Hepatic stellate cell (primary cell): ENCODE data around the gene MAP4K1.
"Not testable (repeated sequence)": the region's sequence is repeated elsewhere in the genome, so short reads cannot be mapped to it uniquely, and the experiment has no call there.

Experiments used
- DNase-seq: peaks from one replicate; pipeline ENCODE4 v3.0.0; 2011; ENCODE audit warnings: low spot score

Gene MAP4K1

DNA sequence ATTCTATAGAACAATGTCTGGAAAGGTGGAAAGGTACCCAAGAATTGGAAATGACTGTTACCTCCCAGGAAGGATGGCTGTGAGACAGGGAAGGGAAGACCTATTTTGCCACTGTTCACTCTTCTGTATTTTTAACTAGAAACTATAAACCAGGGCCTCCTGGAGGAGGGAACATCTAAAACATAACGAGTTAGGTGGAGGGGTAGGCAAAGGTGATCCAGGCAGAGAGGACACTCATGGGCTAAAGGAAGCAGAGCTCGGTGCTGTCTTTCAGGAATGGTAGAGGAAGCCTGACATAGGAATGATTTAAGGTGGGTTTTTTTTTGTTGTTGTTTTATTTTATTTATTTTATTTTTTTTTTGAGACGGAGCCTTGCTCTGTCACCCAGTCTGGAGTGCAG, 7.1 kb upstream of the MAP4K1 start:
- no peak for DNase-seq

DNA sequence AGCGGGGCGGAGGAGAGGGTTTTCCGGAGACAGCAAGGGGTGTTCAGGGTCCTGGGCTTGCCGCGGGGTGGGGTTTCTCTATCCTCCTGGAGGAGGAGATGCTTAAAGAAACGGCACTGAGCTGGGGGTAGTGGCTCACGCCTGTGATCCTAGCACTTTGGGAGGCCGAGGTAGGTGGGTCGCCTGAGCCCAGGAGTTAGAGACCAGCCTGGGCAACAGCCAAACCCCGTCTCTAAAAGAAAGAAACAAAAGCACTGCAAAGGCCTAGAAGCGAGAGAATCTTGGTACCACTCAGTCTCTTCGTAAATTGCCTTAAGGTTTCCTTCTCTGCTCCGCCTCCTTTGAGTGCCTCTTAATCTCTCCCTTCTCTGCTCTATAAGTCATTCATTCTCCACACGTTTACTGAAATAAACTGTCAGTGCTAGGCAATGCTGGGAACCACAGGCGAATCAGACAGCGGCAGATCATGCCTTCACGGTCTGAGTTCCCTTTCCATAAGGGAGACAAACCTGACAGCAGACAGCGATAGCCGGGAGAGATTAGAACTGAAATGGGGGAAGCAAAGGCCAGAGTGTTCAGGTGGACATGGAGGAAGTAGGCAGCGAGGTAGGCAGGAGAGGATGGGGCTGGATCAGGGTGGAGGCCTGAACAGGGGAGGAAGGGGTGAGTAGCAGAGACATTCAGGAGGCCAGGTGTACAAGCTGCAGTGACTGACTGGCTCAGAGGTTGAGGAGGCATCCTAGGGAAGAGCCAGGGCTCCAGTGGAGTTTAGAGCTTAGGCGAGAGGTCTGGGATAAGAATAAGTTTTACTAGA, 1.8 kb upstream of the MAP4K1 start:
- no peak for DNase-seq

- DNase-seq: peak; percentile 99
Observed at GRCh38 chr19:38618590-38619360, 1.0 kb upstream of the MAP4K1 start, which contains the start of gene EIF3K. TSS of gene EIF3K (plus strand) at chr19:38619188. CDS start at chr19:38619269, 81 bp downstream.

DNA sequence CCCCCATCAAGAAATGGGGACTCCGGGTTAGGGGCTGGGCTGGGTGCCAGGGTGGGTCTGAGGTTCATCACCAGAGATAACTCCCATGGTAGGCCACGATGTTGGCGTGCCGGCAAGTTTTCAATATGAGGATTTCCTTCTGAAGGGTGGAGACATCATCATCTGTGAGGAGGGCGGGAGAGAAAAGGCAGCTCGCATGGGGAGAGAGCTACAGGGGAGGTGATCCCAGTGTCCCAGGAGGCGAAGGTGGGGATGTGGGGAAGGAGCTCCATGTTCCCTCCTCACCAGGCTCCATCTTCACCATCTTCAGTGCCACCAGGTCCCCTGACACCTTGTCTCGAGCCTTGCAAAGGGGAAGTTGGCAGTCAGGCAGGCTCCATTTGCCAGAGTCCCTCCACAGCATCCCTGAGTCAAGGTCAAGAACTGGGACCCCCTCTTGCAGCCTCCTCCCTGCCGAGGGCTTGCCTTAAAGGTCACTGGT, 430 bp downstream of the MAP4K1 start:
- no peak for DNase-seq

DNA sequence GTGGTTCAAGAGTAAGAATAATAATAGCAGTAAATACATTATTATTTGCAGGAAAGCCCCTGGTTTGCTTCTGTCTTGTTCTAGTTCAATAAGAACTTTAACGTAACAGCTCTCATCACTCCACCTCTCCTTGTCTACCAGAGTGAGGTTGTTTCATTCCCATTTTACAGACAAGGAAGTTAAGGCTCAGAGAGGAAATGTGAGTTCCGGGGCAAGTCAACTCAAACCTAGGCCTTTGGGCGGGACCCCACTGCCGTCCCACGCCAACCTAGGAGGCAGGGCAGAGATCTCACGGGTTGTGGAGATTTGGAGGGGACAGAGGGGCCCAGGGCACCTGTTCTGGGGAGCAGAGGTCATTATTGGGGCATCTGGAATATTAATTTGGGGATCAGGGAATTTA, 1.5 kb downstream of the MAP4K1 start:
- no peak for DNase-seq

- DNase-seq: no peak
Observed at GRCh38 chr19:38615007-38615581, 2.7 kb downstream of the MAP4K1 start.

GRCh38 chr19:38614289-38614688, 3.5 kb downstream of the MAP4K1 start:
- no peak for DNase-seq

DNA sequence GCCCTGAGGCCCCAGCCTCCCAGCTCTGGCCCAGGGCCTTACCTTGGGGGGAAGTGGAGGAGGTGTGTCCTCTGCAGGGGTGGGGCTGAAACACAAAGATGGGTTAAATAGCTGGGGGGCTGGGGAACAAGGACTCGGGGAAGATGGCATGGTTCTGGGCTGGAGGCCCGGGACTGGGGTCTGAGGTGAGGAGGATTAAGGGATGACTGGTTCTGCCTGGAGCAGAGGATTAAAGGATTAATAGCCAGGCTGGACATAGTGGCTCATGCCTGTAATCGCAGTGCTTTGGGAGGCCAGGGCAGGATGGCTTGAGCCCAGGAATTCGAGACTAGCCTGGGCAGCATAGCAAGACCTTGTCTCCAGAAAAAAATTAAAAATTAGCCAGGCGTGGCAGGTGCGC, 11.6 kb downstream of the MAP4K1 start:
- no peak for DNase-seq

DNA sequence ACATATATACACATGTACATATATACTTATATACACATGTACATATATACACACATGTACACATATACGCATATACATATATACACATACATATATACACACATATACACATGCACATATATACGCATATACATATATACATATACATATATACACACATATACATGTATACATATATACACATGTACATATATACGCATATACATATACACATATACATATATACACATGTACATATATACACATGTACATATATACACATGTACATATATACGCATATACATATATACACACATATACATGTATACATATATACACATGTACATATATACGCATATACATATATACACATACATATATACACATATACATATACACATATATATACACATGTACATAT, 14.9 kb downstream of the MAP4K1 start:
- not testable (repeated sequence) for DNase-seq

DNA sequence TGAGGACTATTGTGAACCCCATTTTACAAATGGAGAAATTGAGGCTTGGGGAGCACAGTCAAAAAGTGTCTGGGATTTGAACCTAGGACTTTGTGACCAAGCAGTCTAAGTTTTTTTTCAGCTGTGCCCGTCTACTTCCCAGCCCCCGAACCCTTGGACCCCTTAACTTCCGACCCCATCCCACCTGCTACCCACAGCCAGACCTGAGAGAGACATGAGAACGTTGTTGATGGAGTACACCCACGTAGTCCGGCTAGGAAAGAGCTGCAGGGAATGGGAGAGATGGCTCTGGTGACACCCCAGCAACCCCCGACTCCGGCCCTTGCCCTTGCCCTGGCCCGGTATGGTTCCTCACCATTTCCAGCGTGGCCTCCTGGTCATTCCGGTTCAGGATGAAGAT, 18.0 kb downstream of the MAP4K1 start:
- no peak for DNase-seq

DNA sequence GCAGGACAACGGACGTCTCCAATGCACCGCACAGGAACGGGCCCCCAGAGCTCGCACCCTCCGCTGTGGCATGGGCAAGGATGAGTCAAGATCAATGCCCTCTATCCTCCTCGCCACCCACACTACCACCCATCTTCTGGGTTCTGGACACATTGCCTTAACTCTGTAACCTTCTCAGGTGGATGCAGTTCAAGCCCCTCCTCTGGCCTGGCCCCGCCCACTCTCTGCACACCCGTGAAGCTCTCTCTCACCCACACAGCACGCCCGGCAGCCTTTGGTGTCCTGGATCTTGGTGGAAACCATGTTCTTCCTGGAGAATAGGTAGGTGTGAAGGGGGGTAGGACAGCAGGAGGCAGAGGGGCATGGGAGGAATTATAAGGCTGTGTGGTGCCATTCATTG, 20.7 kb downstream of the MAP4K1 start:
- DNase-seq: no peak

DNA sequence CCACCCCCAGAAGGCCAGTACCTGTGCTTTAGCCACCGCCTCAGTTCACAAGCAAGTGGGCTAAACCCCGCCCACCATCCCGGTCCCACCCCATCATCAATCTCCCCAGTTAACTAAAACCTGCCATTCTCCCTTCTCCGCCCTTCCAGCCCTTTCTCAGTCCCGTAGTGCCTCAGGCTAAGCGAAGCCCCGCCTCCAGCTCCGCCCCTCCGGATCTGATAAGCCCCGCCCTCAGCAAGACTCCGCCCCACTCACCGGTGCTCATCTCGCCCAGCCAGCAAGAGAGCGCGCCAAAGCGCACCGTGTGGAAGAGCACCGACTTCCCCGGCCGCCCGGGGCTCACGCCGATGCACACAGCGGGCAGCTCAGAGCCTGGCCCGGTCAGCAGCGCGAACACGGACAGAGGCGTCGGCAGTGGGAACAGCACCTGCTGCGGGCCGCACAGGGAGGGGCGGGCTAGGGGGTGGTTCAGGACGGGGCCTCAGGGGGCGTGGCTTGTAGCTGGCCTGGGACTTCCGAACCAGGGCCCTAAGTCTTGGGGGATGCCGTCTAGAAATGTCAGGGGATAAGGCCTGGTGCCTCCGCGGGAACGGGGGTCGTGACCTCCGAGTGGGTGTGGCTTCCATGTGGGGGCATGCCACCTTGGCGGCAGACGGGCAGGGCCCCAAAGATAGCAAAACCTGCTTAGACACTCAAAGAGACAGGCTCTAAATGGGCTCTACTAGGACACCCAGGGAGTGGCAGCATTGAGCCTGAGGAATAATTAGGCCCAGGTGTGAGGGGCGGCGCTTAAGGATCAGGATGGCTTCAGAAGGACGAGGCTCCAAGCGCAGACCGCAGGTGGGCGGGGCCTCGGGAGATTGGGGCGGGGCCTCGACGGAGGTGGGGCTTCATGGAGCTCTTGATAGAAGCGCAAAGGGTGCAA, 21.4 kb downstream of the MAP4K1 start:
- no peak for DNase-seq

- DNase-seq: no peak
Observed at GRCh38 chr19:38592940-38593339, 24.8 kb downstream of the MAP4K1 start.

GRCh38 chr19:38588041-38588440, 29.7 kb downstream of the MAP4K1 start:
- DNase-seq: no peak

DNA sequence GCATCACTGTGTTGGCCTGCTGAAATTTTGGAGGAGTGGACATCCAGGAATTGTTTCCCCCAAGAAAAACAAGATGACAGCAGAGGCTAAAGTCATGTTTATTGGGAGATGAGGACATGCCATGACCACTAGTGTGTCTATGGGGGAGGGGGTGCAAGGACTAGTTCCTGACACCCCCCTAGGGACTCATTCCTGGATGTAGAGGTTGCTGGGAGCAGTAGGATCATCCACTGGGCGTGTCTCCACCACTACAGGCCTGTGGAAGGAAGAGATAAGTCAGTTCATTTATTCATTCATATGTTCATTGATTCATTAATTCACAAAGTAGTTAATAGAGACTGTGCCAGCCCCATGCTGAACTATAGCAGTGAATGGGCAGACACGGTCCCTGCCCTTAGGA, 30.2 kb downstream of the MAP4K1 start:
- no peak for DNase-seq

DNA sequence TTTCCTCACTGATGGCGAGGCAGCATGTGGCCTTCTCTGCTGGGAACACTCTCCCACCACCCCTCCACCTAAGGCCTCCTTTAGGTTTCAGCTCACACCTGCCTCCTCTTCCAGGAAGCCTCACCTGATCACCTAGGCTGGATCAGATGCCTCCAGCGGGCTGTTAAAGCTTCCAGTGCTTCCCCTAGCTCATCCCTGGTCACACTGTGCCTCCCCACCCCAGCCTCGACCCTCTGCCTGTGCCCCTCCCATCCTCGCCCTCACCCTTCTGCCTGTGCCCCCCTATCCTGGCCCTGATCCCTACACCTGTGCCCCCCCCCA, 33.8 kb downstream of the MAP4K1 start:
- DNase-seq: no peak

- DNase-seq: no peak
Observed at GRCh38 chr19:38583219-38583984, 34.4 kb downstream of the MAP4K1 start.

DNA sequence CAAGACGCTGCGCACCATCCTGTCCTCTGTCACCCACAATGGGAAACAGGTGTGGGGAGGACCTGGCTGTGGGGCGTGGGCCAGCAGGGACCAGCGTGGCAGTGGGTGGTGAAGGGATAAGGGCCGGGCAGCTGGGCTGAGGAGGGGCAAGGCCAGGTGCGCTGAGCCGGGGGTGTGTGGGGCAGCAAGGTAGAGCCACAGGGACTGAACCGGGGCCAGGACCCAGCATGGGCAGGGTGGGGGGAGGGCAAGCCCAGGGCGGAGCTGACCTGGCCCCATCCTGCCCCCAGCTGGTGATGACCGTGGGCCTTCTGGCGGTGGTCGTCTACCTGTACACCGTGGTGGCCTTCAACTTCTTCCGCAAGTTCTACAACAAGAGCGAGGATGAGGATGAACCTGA, 37.7 kb downstream of the MAP4K1 start:
- DNase-seq: no peak

GRCh38 chr19:38579304-38579703, 38.4 kb downstream of the MAP4K1 start:
- DNase-seq: not testable (repeated sequence)

DNA sequence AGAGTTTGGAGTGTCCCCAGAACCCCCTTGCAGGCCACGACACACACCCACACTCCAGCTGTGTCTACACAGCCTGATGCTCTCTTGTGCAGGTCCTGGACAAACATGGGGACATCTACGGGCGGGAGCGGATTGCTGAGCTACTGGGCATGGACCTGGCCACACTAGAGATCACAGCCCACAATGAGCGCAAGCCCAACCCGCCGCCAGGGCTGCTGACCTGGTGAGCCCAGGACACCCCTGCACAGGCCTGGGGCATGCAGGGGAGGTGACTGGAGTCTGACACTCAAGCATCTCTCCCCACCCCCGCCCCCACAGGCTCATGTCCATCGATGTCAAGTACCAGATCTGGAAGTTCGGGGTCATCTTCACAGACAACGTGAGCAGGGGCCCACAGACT, 39.9 kb downstream of the MAP4K1 start:
- DNase-seq: no peak

DNA sequence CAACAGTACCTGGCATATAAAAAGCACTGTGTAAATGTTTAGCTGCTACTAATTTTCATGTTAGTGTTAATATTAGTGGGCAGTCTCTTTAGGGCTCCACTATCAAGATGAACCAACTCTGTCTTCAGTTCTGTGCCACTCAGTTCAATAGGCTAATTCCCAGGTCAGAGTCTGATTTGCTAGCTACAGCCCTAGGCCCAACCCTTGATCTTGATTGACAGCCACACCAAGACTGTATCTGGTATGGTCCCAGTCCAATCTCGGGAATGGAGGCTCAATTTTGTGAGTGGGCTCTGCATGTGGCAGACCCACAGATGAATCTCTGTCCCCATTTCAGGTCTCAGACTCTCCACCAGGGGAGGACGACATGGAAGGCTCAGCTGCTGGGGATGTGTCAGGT, 46.1 kb downstream of the MAP4K1 start:
- DNase-seq: no peak
